ENCODE results near the gene KDM2A. TPM values are rescaled to one million over a fixed set of nuclear protein-coding genes. Genes with fewer than 3 reads are reported as not detected.
A peak's percentile ranks its signal among the peaks of the same experiment; 100 is the strongest.

Gene KDM2A
- total RNA-seq, 3 donors from 2014 or later (not counting 1 experiment from before 2014, with no cell fraction given) = 268 to 312 (median 283) TPM

GRCh38 chr11:67160872-67161783, 42.1 kb downstream of the KDM2A start:
- 79% methylated on average over 4 of the region's 5 CpGs for WGBS (ENCODE audit: insufficient coverage)
- Mint-ChIP-seq H3K36me3 (no peaks in the 10 kb centered on the region), H3K27ac (peak overlapping the region; percentile 59 to 67), H3K4me3 (no peak overlapping the region), H3K4me1 (peaks cover 42 to 57% of the 10 kb centered on the region in 2 donors), H3K9me3 (no peaks in the 10 kb centered on the region), H3K27me3 (ENCODE audit: low read depth in 2 of 2) (no peaks in the 10 kb centered on the region)
- H3K36me3 ChIP-seq (ENCODE audit: control insufficient read depth, insufficient read depth, low read length) = peaks cover 7% of the 10 kb centered on the region
- no peak overlapping the region for H3K4me3 ChIP-seq (ENCODE audit: low read length)
- peak; percentile 29 to 47 (median 30) for ATAC-seq
- no peak for TF ChIP-seq CTCF (IDR thresholded peaks at IDR 0.05)
- no peaks in the 10 kb centered on the region for H3K4me1 ChIP-seq (ENCODE audit: control insufficient read depth, insufficient read depth, low read length)
- no peak for DNase-seq
- H3K27ac ChIP-seq (ENCODE audit: low read length) = peak overlapping the region; percentile 39
- no peaks in the 10 kb centered on the region for H3K9me3 ChIP-seq (ENCODE audit: control insufficient read depth, insufficient read depth, low read length)
- no peaks in the 10 kb centered on the region for H3K27me3 ChIP-seq (ENCODE audit: control insufficient read depth, insufficient read depth, low read length)
- intact Hi-C loops (cut with micrococcal nuclease) = no loop called here

- no peaks in the 10 kb centered on the region for H3K36me3 Mint-ChIP-seq
- intact Hi-C loops (cut with micrococcal nuclease) = no loop called here
Observed at GRCh38 chr11:67163006-67163405, 43.9 kb downstream of the KDM2A start.

GRCh38 chr11:67165623-67166022, 46.6 kb downstream of the KDM2A start:
- DNase-seq = no peak
- Histone ChIP-seq H3K27ac (ENCODE audit: low read length) (no peak overlapping the region), H3K4me1 (ENCODE audit: control insufficient read depth, insufficient read depth, low read length) (no peaks in the 10 kb centered on the region), H3K9me3 (ENCODE audit: control insufficient read depth, insufficient read depth, low read length) (no peaks in the 10 kb centered on the region), H3K36me3 (ENCODE audit: control insufficient read depth, insufficient read depth, low read length) (peaks cover 2% of the 10 kb centered on the region), H3K4me3 (ENCODE audit: low read length) (no peak overlapping the region), H3K27me3 (ENCODE audit: control insufficient read depth, insufficient read depth, low read length) (no peaks in the 10 kb centered on the region)
- Mint-ChIP-seq H3K9me3 (no peaks in the 10 kb centered on the region), H3K27me3 (ENCODE audit: low read depth in 2 of 2) (no peaks in the 10 kb centered on the region), H3K4me3 (no peak overlapping the region), H3K36me3 (no peaks in the 10 kb centered on the region), H3K4me1 (peaks cover 25 to 47% of the 10 kb centered on the region in 2 donors), H3K27ac (peak overlapping the region; percentile 33 to 65)
- intact Hi-C loops (cut with micrococcal nuclease) = no loop called here
- no peak for TF ChIP-seq CTCF (IDR thresholded peaks at IDR 0.05)
- no peak for ATAC-seq
- WGBS (ENCODE audit: insufficient coverage) = no CpG with 5 or more reads among the region's 1 CpG

More at GRCh38 chr11:67163006-67163405, 43.9 kb downstream of the KDM2A start:
- peaks cover 7% of the 10 kb centered on the region for H3K36me3 ChIP-seq (ENCODE audit: control insufficient read depth, insufficient read depth, low read length)
- Mint-ChIP-seq H3K4me3 (no peak overlapping the region), H3K9me3 (no peaks in the 10 kb centered on the region), H3K27me3 (ENCODE audit: low read depth in 2 of 2) (no peaks in the 10 kb centered on the region), H3K27ac (peak overlapping the region; percentile 32 to 33), H3K4me1 (peaks cover 47 to 66% of the 10 kb centered on the region in 2 donors)
- H3K27ac ChIP-seq (ENCODE audit: low read length) = no peak overlapping the region
- no peaks in the 10 kb centered on the region for H3K9me3 ChIP-seq (ENCODE audit: control insufficient read depth, insufficient read depth, low read length)
- no peak for TF ChIP-seq CTCF (IDR thresholded peaks at IDR 0.05)
- H3K4me1 ChIP-seq (ENCODE audit: control insufficient read depth, insufficient read depth, low read length) = no peaks in the 10 kb centered on the region
- no peak for DNase-seq
- H3K4me3 ChIP-seq (ENCODE audit: low read length) = no peak overlapping the region
- ATAC-seq = no peak
- 97% methylated on average over 3 of the region's 3 CpGs for WGBS (ENCODE audit: insufficient coverage)
- no peaks in the 10 kb centered on the region for H3K27me3 ChIP-seq (ENCODE audit: control insufficient read depth, insufficient read depth, low read length)

Data from natural killer cell (primary cell).